Activated naive CD4-positive, alpha-beta T cell treated with anti-CD3 and anti-CD28 coated beads, Interleukin-2, amount 50 U/mL, for 72 hours (primary cell): ENCODE data around the gene ARMC10. TPM values are rescaled to one million over a fixed set of nuclear protein-coding genes. Genes with fewer than 3 reads are reported as not detected.
A peak's percentile ranks its signal among the peaks of the same experiment; 100 is the strongest.
"Not testable (repeated sequence)": the region's sequence is repeated elsewhere in the genome, so short reads cannot be mapped to it uniquely, and the experiment has no call there.

ENCODE experiments used
- ATAC-seq, 2 donors: fragments of 150-1000 bp; cut with Tn5 transposase; 2 replicates each; pipeline ENCODE4 v1.10.0; 2021; ENCODE audit warnings: mild to moderate bottlenecking in 2 of 2, moderate library complexity in 2 of 2
- DNase-seq, 2 donors: peaks; one replicate each; pipeline ENCODE4 v3.0.0; 2021 to 2022; ENCODE audit warnings: low spot score in 2 of 2
- H3K27ac Mint-ChIP-seq, 2 donors: one replicate each; pipeline ENCODE4 v1.8.0; 2022; ENCODE audit warnings: mild to moderate bottlenecking in 2 of 2, mixed read lengths in 2 of 2
- H3K36me3 Mint-ChIP-seq, 2 donors: one replicate each; pipeline ENCODE4 v1.8.0; 2022; ENCODE audit warnings: mixed read lengths in 2 of 2
- H3K9me3 Mint-ChIP-seq, 2 donors: one replicate each; pipeline ENCODE4 v1.8.0; 2022; ENCODE audit warnings: mixed read lengths in 2 of 2
- total RNA-seq, 2 donors: library from RNA; stranded (reverse); gene quantifications; one replicate each; pipeline ENCODE4 v1.2.3, GENCODE V29; 2022

ARMC10 gene
- total RNA-seq, 2 donors from 2014 or later = 33.4 to 43.5 TPM

DNA sequence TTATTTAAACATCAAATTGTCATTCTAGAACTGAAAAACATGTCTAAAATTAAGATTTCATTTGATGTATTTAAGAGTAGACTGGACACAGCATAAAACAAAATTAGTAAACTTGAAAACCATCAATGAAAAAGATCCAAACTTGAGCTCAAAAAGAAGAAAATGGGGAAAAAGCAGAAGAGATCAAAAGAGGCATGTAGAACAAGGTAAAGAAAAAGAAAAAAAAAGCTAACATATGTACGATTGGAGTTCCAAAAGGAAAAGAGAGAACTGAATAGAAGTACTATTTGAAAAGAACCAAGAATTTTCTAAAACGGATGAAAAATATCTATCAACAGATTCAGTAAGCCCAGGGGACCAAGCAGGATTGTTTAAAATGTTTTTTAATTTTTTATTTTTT, 3.9 kb upstream of the ARMC10 start:
- DNase-seq = no peak
- H3K27ac Mint-ChIP-seq = no peak overlapping the region
- no peak for ATAC-seq
- H3K36me3 Mint-ChIP-seq = peaks cover 6 to 7% of the 10 kb centered on the region in 2 donors
- H3K9me3 Mint-ChIP-seq = no peaks in the 10 kb centered on the region

DNA sequence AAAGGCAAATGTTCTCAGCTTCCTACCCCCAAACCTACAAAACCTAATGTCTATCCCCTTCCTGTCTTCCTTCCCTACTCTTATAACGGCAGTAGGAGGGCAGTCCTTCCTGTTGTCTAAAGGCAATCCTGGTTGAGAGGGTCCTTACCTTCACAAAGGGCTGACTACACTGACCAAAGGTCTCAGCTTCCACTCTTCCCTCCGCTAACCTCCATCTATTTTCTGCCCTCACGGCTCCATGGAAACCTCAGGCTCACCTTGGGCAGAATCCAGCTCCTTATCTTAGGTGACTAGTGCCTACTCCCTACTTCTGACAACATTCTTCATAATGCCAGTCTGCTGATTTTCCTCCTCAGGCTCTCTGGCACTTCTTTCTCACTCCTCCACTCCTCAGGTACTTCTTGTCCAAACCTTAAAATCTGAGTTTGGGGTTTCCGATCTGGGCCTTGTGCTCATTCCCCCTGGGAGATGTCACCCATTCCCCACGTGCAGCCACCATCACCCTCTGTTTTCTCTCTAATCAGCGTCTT, 886 bp upstream of the ARMC10 start:
- Mint-ChIP-seq H3K27ac (peak overlapping the region; percentile 67 to 69), H3K9me3 (no peaks in the 10 kb centered on the region), H3K36me3 (peaks cover 8 to 15% of the 10 kb centered on the region in 2 donors)
- ATAC-seq = no peak
- DNase-seq = no peak

DNA sequence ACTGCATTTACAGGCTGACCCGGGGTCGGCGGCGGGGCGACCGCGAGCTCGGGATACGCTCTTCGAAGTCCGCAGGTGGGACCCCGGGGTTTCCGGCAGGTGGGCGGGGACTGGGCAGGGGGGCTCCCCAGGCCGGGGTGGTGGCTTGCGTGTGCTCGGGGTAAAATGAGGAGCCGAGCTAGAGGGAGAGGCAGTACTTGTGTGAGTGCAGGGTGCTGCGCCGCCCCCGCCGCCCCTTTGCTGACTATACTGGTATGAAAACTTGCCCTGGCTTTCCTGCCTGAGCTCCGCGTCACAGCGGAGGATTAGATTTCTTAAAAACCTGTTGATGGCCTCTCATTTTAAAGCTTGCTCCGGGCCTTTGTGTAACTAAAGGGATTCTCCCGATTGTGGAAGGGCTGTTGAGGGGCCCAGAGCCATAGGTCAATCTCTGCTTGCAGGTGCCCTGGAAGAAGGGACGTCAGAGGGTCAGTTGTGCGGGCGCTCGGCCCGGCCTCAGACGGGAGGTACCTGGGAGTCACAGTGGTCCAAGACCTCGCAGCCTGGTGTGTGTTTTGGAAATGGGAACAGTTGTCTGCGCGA, 488 bp downstream of the ARMC10 start:
- Mint-ChIP-seq H3K27ac (peak overlapping the region; percentile 92 to 93), H3K9me3 (no peaks in the 10 kb centered on the region), H3K36me3 (peaks cover 8 to 15% of the 10 kb centered on the region in 2 donors)
- DNase-seq (peak in 1 of 2 donors; percentile 64), ATAC-seq (peak; percentile 73 to 81)

DNA sequence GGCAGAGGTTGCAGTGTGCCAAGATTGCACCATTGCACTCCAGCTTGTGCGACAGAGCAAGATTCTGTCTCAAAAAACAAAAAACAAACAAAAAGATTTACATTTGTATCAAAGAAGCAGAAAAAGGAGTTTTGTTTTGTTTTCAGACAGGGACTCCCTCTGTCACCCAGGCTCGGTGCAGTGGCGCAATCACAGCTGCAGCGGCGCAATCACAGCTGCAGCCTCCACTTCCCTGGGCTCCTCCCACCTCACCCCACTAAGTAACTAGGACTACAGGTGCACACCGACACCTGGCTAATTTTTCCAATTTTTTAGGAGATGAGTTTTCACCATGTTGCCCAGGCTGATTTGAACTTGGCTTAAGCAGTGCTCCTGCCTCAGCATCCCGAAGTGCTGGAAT, 1.8 kb downstream of the ARMC10 start:
- DNase-seq (no peak), ATAC-seq (no peak)
- Mint-ChIP-seq H3K36me3 (peaks cover 8 to 15% of the 10 kb centered on the region in 2 donors), H3K9me3 (no peaks in the 10 kb centered on the region), H3K27ac (peak overlapping the region in 1 of 2 donors; percentile 93)

DNA sequence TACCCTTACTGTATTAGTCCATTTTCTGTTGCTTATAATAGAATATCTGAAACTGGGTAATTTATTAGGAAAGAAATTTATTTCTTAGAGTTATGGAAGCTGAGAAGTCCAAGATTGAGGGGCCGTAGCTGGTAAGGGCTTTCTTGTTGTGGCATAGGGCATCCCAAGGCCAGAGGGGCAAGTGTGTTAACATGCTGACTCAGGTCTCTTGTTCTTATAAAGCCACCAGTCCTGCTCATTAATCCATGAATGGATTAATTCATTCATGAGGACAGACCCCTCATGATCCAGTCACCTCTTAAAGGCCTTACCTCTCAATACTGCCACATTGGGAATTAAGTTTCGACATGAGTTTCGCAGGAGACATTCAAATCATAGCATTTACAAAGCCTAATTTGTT, 2.4 kb downstream of the ARMC10 start:
- H3K9me3 Mint-ChIP-seq = no peaks in the 10 kb centered on the region
- ATAC-seq (no peak), DNase-seq (no peak)
- H3K27ac Mint-ChIP-seq = no peak overlapping the region
- H3K36me3 Mint-ChIP-seq = peaks cover 8 to 15% of the 10 kb centered on the region in 2 donors

DNA sequence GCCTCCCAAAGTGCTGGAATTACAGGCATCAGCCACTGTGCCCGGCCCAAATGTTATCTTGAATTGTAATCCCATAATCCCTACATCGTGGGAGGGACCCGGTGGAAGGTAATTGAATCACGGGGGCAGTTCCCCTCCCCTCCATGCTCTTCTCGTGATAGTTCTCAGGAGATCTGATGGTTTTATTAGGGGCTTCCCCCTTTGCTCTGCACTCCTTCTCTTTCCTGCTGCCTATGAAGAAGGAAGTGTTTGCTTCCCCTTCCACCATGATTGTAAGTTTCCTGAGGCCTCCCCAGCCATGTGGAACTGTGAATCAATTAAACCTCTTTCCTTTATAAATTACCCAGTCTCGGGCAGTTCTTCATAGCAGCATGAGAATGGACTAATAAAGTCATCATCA, 3.3 kb downstream of the ARMC10 start:
- Mint-ChIP-seq H3K36me3 (peaks cover 8 to 15% of the 10 kb centered on the region in 2 donors), H3K27ac (peak overlapping the region in 1 of 2 donors; percentile 52)
- not testable (repeated sequence) for ATAC-seq, DNase-seq, H3K9me3 Mint-ChIP-seq

DNA sequence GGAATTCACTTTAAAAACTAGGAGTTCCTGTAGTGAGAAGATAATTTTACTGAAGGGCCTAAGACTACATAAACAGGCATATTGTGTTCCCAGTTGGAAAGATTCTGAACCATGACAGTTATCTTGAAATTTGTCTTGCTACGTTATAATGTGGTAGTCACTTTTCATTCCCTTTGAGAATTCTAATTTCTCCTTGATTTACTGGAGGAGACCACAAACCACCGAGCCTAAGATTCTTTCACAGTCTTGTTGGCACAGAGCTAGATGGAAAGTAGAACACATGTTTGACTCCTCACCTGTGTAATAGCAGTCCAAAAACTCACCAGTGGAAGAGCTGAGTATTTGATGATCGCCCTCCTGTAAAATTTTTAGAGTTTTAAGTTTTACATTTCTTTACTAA, 4.9 kb downstream of the ARMC10 start:
- no peaks in the 10 kb centered on the region for H3K9me3 Mint-ChIP-seq
- no peak overlapping the region for H3K27ac Mint-ChIP-seq
- ATAC-seq (no peak), DNase-seq (no peak)
- H3K36me3 Mint-ChIP-seq = peaks cover 8 to 15% of the 10 kb centered on the region in 2 donors

DNA sequence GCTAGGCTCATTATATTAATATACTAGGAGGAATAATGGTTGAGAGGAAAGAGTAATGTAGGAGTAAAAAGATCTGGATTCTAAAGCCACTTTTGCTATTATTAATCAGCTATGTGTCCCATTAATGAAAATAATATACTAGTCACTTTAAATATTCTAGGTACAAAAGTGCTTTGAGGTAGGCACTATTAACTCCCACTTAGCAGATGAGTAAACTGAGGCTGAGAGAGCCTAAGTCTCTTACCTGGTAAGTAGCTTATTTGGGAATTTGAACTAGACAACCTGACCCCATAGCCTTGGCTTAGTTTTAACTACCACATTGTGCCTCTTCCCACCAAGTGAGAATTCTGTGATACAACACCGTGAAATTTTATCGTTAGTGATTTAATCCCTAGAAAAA, 6.0 kb downstream of the ARMC10 start:
- H3K27ac Mint-ChIP-seq = no peak overlapping the region
- no peak for DNase-seq
- no peaks in the 10 kb centered on the region for H3K9me3 Mint-ChIP-seq
- no peak for ATAC-seq
- peaks cover 2 to 10% of the 10 kb centered on the region in 2 donors for H3K36me3 Mint-ChIP-seq

DNA sequence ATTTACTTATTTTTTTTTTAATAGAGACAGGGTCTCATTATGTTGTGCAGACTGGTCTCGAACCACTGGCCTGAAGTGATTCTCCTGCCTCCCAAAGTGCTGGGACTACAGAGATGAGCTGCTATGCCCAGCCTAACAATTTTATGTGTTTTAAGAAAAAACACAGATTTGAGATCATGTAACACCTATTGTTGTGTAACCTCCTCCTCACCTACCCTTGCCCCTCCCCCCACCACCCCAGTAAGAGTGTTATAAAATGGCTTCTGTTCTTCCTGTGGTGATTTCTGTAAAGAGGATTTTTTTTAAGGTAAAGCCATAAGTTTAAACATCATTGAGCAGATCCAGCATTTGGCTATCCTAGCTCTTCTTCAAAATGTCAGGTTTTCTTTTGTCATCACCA, 7.6 kb downstream of the ARMC10 start:
- no peak for DNase-seq
- ATAC-seq = no peak
- Mint-ChIP-seq H3K36me3 (peaks cover 0 to 7% of the 10 kb centered on the region in 2 donors), H3K9me3 (no peaks in the 10 kb centered on the region), H3K27ac (no peak overlapping the region)

DNA sequence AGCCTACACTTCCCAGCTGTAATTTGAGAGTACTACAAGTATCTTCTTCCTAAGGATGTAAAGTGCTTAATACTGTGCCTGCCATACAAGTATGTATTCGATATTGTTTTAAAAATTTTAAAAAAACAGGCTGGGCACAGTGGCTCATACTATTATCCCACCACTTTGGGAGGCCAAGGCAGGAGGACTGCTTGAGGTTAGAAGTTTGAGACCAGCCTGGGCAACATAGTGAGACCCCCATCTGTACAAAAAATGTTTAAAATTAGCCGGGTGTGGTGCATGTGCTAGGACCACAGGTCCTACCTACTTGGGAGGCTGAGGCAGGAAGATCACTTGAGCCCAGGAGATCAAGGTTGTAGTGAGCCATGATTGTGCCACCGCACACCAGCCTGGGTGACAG, 8.3 kb downstream of the ARMC10 start:
- no peak for DNase-seq
- no peak for ATAC-seq
- Mint-ChIP-seq H3K9me3 (no peaks in the 10 kb centered on the region), H3K36me3 (peaks cover 0 to 5% of the 10 kb centered on the region in 2 donors), H3K27ac (no peak overlapping the region)

DNA sequence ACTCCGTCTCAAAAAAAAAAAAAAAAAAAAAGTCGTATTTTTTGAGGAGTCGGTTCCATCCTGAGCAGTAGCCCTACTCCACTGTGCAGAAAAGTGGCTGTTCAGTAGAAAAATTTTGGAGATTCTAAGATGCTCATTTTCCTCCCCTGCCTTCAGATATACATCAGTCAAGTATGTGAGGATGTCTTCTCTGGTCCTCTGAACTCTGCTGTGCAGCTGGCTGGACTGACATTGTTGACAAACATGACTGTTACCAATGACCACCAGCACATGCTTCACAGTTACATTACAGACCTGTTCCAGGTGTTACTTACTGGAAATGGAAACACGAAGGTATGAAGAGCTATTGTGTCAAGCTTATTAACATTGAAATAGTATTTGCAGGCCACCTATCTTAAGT, 17.4 kb downstream of the ARMC10 start:
- H3K36me3 Mint-ChIP-seq = not testable (repeated sequence)

DNA sequence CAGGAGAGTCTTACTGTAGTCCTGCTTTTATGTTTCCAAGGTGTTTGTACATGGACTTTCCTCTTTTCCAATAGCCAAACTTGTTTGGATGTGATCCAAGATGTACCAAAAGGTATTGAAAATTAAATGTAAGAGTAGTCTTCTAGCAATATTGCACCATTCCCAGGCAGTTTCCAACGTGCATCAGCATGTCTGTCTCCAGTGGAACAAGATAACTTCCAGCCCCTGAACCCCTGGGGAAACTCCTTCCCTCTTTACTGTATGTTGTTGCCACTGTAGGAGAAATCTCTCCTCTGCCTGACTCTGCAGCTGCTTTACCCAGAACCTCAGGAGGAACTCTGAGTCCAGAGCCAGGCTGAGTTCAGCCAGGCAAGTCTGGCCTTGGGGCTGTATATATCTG, 18.5 kb downstream of the ARMC10 start:
- DNase-seq (no peak), ATAC-seq (no peak)
- Mint-ChIP-seq H3K36me3 (peaks cover 0 to 6% of the 10 kb centered on the region in 2 donors), H3K9me3 (no peaks in the 10 kb centered on the region), H3K27ac (no peak overlapping the region)

More for the DNA sequence above, 17.4 kb downstream of the ARMC10 start:
- ATAC-seq, H3K27ac Mint-ChIP-seq, H3K9me3 Mint-ChIP-seq, DNase-seq: not testable (repeated sequence)

DNA sequence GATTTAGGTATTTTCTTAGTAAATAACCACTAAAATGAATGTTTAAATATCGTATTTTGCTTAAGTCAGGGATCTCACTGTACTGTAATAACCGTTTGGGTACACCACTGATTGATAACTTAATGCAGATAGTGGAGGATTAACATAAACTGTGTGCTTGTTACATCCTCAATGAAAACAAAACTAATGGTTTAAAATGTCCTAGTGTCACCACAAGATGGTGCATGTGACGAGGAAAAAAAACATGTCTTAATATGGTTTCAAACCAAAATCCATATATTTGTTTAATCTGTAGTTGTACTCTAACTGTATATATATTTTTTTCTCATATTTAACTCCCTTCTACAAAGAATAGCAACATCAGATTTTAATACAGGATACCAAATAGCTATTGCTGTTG, 19.2 kb downstream of the ARMC10 start:
- Mint-ChIP-seq H3K27ac (no peak overlapping the region), H3K9me3 (no peaks in the 10 kb centered on the region), H3K36me3 (peaks cover 0 to 6% of the 10 kb centered on the region in 2 donors)
- no peak for ATAC-seq
- no peak for DNase-seq

DNA sequence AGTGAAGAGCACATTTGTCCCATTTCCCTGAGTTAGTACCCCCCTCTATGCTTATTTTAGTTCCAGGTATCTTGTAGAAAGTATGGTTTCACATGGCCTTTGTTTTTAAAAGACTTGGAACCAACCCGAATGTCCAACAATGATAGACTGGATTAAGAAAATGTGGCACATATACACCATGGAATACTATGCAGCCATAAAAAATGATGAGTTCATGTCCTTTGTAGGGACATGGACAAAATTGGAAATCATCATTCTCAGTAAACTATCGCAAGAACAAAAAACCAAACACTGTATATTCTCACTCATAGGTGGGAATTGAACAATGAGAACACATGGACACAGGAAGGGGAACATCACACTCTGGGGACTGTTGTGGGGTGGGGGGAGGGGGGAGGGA, 20.6 kb downstream of the ARMC10 start:
- H3K27ac Mint-ChIP-seq, H3K36me3 Mint-ChIP-seq, DNase-seq, ATAC-seq, H3K9me3 Mint-ChIP-seq: not testable (repeated sequence)

DNA sequence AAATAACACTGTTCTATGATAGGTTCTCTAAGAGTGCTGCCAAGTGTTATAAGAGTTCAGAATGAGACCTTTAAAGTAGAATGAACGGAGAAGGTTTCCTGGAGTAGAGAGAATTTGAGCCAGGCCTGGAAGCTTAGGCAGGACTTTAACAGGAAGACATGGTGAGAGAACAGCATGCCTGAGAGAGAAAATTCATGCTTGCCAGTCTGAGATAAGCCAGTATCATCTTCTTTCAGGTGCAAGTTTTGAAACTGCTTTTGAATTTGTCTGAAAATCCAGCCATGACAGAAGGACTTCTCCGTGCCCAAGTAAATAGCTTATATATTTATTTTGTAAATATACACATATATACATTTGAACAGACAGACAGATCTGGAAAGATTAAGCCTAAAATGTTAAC, 22.1 kb downstream of the ARMC10 start:
- DNase-seq (no peak), ATAC-seq (no peak)
- Mint-ChIP-seq H3K36me3 (peaks cover 0 to 6% of the 10 kb centered on the region in 2 donors), H3K9me3 (no peaks in the 10 kb centered on the region), H3K27ac (no peak overlapping the region)

DNA sequence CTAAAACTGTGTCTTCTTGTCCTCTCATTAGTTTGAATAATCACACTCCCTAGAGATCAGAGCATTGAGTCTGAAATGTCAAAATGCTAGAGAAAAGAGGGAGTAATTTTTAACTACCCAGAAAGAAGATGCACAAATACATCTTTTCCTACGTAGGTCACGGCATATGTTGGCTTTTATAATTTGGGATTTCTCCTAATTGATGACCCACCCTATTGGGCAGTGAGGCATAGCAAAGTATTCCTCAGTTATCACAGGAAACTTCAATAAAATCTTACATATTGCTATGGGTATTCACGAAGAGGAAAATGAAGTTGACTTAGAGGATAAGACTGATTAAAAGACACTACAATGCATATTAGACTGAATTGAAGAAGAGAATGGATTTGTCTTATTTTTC, 25.4 kb downstream of the ARMC10 start:
- Mint-ChIP-seq H3K9me3 (no peaks in the 10 kb centered on the region), H3K36me3 (peaks cover 0 to 4% of the 10 kb centered on the region in 2 donors), H3K27ac (no peak overlapping the region)
- ATAC-seq (no peak), DNase-seq (no peak)

DNA sequence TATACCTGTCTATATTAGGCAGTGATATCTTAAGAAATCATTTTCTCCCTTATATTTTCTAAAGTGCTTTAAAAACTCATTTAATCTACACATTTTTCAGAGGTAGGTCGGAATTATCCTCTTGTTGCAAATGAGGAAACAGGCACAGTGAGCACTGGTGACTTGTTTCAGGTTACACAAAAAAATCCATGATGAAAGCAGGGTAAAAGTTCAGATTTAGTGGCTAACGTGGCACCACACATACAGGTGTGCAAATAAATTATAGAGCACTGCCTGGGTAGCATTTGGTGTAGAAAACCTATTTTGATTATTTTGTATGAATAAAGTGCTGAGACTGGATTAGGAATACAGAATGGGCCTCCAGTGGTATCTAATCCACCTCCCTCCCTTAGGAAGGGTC, 26.6 kb downstream of the ARMC10 start:
- H3K36me3 Mint-ChIP-seq = no peaks in the 10 kb centered on the region
- no peaks in the 10 kb centered on the region for H3K9me3 Mint-ChIP-seq
- ATAC-seq = no peak
- DNase-seq = no peak
- H3K27ac Mint-ChIP-seq = no peak overlapping the region

DNA sequence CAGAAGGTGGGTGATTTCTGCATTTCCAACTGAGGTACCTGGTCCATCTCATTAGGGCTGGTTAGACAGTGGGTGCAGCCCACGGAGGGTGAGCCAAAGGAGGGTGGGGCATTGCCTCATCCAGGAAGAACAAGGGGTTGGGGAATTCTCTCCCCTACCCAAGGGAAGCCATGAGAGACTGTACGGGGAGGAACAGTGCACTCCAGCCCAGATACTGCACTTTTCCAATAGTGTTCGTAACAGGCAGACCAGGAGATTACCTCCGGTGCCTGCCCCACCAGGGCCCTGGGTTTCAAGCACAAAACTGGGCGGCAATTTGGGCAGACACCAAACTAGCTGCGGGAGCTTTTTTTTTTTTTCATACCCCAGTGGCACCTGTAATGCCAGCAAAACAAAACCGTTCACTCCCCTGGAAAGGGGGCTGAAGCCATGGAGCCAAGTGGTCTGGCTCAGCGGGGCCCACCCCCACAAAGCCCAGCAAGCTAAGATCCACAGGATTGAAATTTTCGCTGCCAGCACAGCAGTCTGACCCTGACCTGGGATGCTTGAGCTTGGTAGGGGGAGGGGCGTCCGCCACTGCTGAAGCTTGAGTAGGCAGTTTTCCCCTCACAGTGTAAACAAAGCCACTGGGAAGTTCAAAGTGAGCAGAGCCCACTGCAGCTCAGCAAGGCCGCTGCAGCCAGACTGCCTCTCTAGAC, 31.2 kb downstream of the ARMC10 start:
- Mint-ChIP-seq H3K9me3 (peaks cover 12 to 19% of the 10 kb centered on the region in 2 donors), H3K27ac (peak overlapping the region in 1 of 2 donors; percentile 51), H3K36me3 (peaks cover 31 to 36% of the 10 kb centered on the region in 2 donors)
- DNase-seq = no peak
- no peak for ATAC-seq
